Activated naive CD4-positive, alpha-beta T cell treated with anti-CD3 and anti-CD28 coated beads, Interleukin-2, amount 50 U/mL, for 72 hours (primary cell): Measurements from ENCODE around the gene YIPF3. TPM values are rescaled to one million over a fixed set of nuclear protein-coding genes. Genes with fewer than 3 reads are reported as not detected.

Experiments used
- ATAC-seq, 2 donors: fragments of 150-1000 bp; cut with Tn5 transposase; 2 replicates each; pipeline ENCODE4 v1.10.0; 2021; ENCODE audit warnings: mild to moderate bottlenecking in 2 of 2, moderate library complexity in 2 of 2
- DNase-seq, 2 donors: peaks; one replicate each; pipeline ENCODE4 v3.0.0; 2021 to 2022; ENCODE audit warnings: low spot score in 2 of 2
- H3K27ac Mint-ChIP-seq, 2 donors: one replicate each; pipeline ENCODE4 v1.8.0; 2022; ENCODE audit warnings: mild to moderate bottlenecking in 2 of 2, mixed read lengths in 2 of 2
- H3K36me3 Mint-ChIP-seq, 2 donors: one replicate each; pipeline ENCODE4 v1.8.0; 2022; ENCODE audit warnings: mixed read lengths in 2 of 2
- H3K9me3 Mint-ChIP-seq, 2 donors: one replicate each; pipeline ENCODE4 v1.8.0; 2022; ENCODE audit warnings: mixed read lengths in 2 of 2
- total RNA-seq, 2 donors: library from RNA; stranded (reverse); gene quantifications; one replicate each; pipeline ENCODE4 v1.2.3, GENCODE V29; 2022

Gene YIPF3
- total RNA-seq, 2 donors from 2014 or later: 40.7 to 49.1 TPM

GRCh38 chr6:43516367-43516696, 394 bp downstream of the YIPF3 start:
- Mint-ChIP-seq H3K27ac (no peak overlapping the region), H3K9me3 (no peaks in the 10 kb centered on the region), H3K36me3 (peaks cover 5 to 10% of the 10 kb centered on the region in 2 donors)
- DNase-seq: no peak
- no peak for ATAC-seq

DNA sequence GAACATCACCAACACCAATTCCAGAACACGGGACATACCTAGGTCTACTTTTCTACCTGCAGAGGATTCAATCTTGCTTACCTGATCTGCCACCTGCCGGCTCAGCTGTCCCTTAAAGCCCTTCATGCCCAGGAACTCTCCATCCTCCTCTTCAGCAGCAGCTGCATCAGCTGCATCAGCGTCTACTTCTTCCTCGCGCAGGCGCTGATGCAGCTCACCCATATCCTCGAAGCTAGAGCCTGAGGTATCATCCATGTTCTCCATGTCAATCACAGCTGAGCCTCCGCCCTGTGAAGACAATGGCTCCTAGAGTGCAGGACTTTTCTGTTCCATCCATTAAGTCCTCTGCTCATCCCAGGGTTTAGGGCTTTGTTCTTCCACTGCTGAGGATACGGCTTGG, 918 bp downstream of the YIPF3 start:
- no peak overlapping the region for H3K27ac Mint-ChIP-seq
- H3K9me3 Mint-ChIP-seq: no peaks in the 10 kb centered on the region
- no peak for DNase-seq
- ATAC-seq: no peak
- peaks cover 5 to 10% of the 10 kb centered on the region in 2 donors for H3K36me3 Mint-ChIP-seq

- Mint-ChIP-seq H3K36me3 (peaks cover 5 to 19% of the 10 kb centered on the region in 2 donors), H3K27ac (no peak overlapping the region), H3K9me3 (no peaks in the 10 kb centered on the region)
- DNase-seq: no peak
- ATAC-seq: no peak
These were observed 4.8 kb downstream of the YIPF3 start for GRCh38 chr6:43511824-43512415.

DNA sequence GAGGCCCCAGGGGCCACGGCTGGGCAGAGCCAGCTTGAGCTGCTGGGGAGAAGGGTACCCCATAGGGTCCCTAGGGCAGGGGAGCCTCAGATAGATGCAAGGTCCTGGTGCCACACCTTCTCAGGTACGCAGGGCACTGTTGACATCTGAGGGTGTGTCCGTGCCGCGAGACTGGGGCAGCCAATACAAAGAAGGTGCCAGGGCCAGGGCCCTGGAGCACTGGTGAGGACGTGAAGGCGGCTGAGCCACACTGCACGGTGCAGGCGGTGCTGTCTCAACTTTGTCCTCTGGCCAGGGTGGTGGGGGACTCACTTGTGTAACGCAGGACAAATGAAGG, 5.9 kb downstream of the YIPF3 start:
- ATAC-seq (no peak), DNase-seq (no peak)
- Mint-ChIP-seq H3K36me3 (peaks cover 5 to 19% of the 10 kb centered on the region in 2 donors), H3K27ac (peak overlapping the region in 1 of 2 donors; percentile 23), H3K9me3 (no peaks in the 10 kb centered on the region)

DNA sequence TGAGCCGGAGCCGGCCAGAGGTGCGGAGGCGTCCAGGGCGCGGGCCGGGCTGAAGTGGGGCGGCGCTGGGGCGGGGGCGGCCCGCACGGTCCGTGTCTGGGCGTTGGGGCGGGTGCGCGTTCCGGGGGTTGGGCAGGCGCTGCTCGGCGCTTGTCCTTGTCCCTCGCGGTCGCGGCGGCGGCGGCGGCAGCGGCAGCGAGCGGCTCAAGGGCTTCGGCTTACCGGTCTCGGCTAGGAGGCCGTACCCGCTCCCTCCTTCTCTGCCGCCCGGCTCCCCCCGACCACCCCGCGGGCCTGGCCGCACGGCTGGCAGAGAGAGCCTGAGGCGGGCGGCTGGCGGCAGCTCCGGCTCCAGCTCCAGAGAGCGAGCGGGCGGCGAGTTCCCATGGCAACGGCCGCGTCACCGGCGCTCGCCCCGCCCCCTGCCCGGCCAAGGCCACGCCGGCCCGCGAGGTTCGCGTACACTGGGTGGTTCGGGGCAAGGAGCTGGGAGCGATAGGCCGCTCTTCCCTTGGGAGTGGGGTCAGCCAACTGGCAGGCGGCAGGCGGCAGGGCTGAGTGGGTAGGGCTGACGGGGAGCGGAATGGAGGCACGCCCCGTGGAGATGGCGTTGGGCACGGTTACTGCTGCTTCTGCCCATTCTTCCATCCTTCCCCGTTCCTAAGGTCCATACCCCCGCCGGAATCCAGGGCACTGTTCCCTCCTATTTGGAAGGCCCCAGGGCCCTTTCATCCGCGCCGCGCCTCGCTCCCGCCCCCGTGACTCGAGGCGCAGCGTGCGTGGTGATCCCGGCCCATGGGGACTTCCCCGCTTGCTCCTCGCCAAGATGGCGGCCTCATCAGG, 6.5 kb downstream of the YIPF3 start, which contains the start of gene LRRC73:
Gene LRRC73, minus strand, starts transcription at position 363 of the 843 bp plus-strand sequence. CDS start 561 bp downstream, outside the sequence.
- Mint-ChIP-seq H3K9me3 (no peaks in the 10 kb centered on the region), H3K27ac (peak within 1 kb of the TSS; percentile 77 to 90), H3K36me3 (peaks cover 5 to 17% of the 10 kb centered on the region in 2 donors)
- ATAC-seq (peak; percentile 79 to 82), DNase-seq (peak; percentile 74 to 82)

DNA sequence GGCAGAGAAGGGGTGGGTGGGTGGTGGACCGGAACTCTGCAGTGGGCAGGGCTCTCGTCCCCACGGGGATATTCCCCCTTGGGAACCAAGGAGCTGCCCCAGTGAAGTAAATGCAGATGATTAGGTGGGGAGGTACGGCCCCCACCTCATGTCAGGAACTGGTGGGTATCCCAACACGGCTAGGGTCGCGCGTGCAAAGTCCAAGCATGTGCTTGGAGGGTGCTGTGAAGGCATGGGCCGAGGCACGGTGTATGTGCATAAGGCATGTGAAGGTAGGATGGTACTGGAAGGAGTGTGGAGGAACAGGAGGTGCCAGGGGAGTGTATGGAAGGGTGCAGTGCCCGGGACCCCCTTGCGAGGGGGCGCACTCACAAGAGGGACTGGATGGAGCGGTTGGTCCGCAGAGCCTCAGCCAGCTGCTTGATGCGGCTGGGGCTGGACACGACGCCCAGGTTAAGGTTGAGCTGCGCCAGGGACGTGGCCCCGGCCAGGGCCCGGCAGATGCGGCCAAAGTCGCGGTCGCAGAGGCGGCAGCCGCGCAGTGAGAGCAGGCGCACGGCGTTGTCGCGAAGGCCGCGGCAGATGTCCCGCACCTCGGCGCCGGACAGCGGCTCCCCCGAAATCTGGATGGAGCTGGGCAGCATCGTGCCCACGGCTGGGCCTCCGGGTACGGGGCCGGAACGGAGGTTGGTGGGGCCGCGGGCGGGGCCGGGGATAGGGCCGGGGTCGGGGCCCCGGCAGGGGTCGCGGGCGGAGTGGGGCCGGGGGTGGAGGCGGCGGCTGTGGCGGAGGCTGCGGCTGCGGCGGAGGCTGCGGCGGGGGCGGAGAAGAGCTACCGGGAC, 7.4 kb downstream of the YIPF3 start:
- H3K9me3 Mint-ChIP-seq: no peaks in the 10 kb centered on the region
- DNase-seq (no peak), ATAC-seq (no peak)
- peak overlapping the region; percentile 77 to 90 for H3K27ac Mint-ChIP-seq
- peaks cover 5 to 10% of the 10 kb centered on the region in 2 donors for H3K36me3 Mint-ChIP-seq

DNA sequence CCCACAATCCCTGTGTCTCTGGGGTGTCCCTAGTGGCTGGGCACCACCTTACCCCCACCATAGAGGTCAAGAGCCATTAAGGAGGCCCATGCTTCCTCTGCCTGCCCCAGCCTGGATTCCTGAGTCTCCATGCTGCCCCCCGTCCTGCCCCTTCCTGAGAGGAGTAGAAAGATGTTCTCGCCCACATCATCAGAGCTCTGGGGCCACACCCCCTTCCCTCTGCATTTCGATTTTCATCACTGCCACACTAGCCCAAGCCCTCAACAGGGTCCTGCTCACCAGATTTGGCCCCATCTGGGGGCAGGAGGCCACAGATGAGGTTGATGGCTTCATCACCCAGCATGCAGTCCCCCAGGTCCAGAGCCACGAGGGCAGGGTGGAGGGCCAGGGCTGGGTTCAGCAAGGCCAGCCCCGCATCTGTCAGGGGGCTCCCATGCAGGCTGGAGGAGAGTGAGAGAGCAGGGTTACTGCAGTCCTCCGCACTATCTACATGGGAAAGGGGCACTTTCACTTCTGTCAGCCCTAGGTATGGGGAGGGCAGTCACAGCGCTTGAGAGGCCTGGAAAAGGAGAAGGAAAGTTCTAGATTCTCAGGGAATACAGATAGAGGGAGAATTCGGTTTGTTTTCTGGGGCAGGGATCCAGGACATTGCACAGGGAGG, 8.1 kb downstream of the YIPF3 start:
- H3K9me3 Mint-ChIP-seq: no peaks in the 10 kb centered on the region
- H3K36me3 Mint-ChIP-seq: peaks cover 5 to 8% of the 10 kb centered on the region in 2 donors
- H3K27ac Mint-ChIP-seq: peak overlapping the region; percentile 77 to 90
- ATAC-seq (no peak), DNase-seq (no peak)

DNA sequence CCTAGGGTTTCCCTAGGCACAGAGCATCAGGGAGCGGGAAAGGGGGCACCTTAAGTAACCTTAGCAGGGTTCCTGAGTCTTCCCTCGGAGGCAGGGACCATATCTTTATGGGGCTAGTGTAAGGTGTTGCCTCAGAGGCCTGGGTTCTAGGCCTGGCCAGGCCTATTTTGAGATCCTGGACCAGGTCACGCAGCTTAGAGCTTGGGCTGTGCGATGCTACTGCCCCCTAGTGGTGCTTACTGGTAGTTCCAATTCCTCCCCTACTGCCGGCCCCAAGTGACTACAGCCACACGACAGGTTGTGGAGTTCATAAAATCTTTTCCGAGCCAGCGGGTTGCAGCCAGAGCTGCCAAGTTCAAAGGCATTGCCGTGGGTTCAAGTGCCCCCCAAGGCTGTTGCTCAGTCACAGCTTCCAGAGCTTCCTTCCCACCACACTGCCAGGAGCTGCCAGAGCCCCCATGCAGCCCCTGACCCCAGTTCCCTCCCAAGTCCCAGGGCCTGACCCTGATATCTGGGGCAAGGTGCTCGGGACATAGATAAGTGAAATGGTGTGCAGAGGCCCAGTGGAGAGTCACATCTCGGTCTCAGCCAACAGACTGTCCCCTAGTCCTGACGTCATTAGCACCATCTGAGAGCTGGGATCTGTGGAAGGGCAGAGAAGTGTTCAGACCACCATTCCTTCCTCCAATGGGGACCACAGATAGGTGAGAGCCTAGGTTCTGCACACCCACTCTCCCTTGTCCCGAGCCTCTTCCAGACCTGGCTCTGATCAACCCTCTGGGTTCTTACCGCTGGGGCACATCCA, 9.9 kb downstream of the YIPF3 start:
- ATAC-seq (peak; percentile 73 to 77), DNase-seq (peak; percentile 77 to 86)
- H3K9me3 Mint-ChIP-seq: no peaks in the 10 kb centered on the region
- H3K36me3 Mint-ChIP-seq: peaks cover 5 to 8% of the 10 kb centered on the region in 2 donors
- H3K27ac Mint-ChIP-seq: no peak overlapping the region

GRCh38 chr6:43506171-43506570, 10.6 kb downstream of the YIPF3 start:
- Mint-ChIP-seq H3K27ac (no peak overlapping the region), H3K9me3 (no peaks in the 10 kb centered on the region), H3K36me3 (peaks cover 0 to 8% of the 10 kb centered on the region in 2 donors)
- ATAC-seq (no peak), DNase-seq (no peak)

GRCh38 chr6:43505718-43506117, 11.0 kb downstream of the YIPF3 start:
- no peak overlapping the region for H3K27ac Mint-ChIP-seq
- no peaks in the 10 kb centered on the region for H3K9me3 Mint-ChIP-seq
- DNase-seq (no peak), ATAC-seq (no peak)
- peaks cover 0 to 8% of the 10 kb centered on the region in 2 donors for H3K36me3 Mint-ChIP-seq

GRCh38 chr6:43504756-43505593, 11.8 kb downstream of the YIPF3 start:
- Mint-ChIP-seq H3K36me3 (peaks cover 0 to 8% of the 10 kb centered on the region in 2 donors), H3K27ac (no peak overlapping the region), H3K9me3 (no peaks in the 10 kb centered on the region)
- DNase-seq (no peak), ATAC-seq (no peak)

DNA sequence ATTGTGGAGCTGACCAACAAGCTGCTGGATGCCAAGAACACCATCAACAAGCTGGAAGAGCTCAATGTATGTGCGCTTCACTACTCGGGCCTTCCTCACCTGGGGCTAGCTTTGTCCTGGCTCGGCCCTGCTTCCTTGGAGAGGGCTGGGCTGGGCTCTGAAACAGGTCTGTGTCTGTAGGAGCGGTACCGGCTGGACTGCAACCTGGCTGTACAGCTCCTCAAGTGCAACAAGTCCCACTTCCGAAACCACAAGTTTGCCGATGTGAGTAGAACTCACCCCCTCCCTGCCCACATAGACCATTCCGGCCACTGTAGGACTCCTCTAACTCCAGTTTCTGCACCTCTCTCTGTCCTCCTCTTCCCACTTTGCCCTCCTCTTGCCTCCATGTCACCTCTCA, 13.3 kb downstream of the YIPF3 start:
- ATAC-seq (no peak), DNase-seq (no peak)
- H3K36me3 Mint-ChIP-seq: no peaks in the 10 kb centered on the region
- peak overlapping the region in 1 of 2 donors; percentile 92 for H3K27ac Mint-ChIP-seq
- no peaks in the 10 kb centered on the region for H3K9me3 Mint-ChIP-seq

GRCh38 chr6:43502666-43503065, 14.1 kb downstream of the YIPF3 start:
- Mint-ChIP-seq H3K36me3 (no peaks in the 10 kb centered on the region), H3K9me3 (no peaks in the 10 kb centered on the region), H3K27ac (peak overlapping the region in 1 of 2 donors; percentile 58)
- ATAC-seq (no peak), DNase-seq (no peak)

DNA sequence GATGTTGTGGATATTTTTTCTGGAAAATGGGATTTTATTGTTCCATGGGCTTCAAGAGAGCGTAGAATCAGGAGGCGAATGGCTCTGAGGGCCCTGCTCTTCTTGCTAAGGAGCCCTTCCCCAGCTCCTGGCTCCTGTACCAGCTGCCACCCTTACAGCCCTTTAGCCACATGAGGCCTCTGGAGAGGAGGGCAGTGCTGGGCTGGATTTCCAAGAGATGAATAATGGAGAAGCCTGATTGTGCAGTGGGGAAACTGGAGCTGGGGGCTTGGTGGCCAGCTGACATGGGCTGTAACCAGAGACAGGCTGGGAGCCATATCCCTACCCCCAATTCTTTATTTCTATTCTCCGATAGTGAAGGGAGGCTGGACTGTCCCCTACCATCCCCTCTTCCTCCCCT, 15.8 kb downstream of the YIPF3 start:
- no peak for ATAC-seq
- DNase-seq: no peak
- H3K9me3 Mint-ChIP-seq: no peaks in the 10 kb centered on the region
- no peaks in the 10 kb centered on the region for H3K36me3 Mint-ChIP-seq
- H3K27ac Mint-ChIP-seq: no peak overlapping the region
